Bronchial epithelial cell (primary cell): ENCODE results near the gene STRN4. TPM values are rescaled to one million over a fixed set of nuclear protein-coding genes. Genes with fewer than 3 reads are reported as not detected.

ENCODE experiments used
- DNase-seq: peaks from one replicate; pipeline ENCODE4 v3.0.0-alpha.2; 2010; ENCODE audit warnings: low read depth
- FAIRE-seq: peaks from 2 replicates; lab custom pipeline; 2011; peaks lifted over from hg19 to GRCh38; lab: Jason Lieb, UNC
- H3K27me3 ChIP-seq: 2 replicates; pipeline ENCODE4 v1.5.1; 2011; ENCODE audit warnings: low read length; ENCODE audit not compliant: control insufficient read depth, insufficient read depth
- H3K36me3 ChIP-seq: 2 replicates; pipeline ENCODE4 v1.5.1; 2011; ENCODE audit warnings: low read length; ENCODE audit not compliant: control insufficient read depth, insufficient read depth
- H3K4me3 ChIP-seq: 2 replicates; pipeline ENCODE4 v1.5.1; 2011; ENCODE audit warnings: mild to moderate bottlenecking, low read depth, low read length, control low read depth
- CTCF ChIP-seq: IDR thresholded peaks from 2 replicates; pipeline ENCODE4 v1.5.1; 2011; ENCODE audit warnings: mild to moderate bottlenecking, moderate library complexity, low read length, control low read depth, inconsistent platforms; ENCODE audit not compliant: insufficient read depth, severe bottlenecking
- total RNA-seq: library from RNA; depleted of rRNA; stranded (reverse); fragments of >200 nt; gene quantifications from 2 replicates; pipeline ENCODE4 v1.2.1, GENCODE V29; 2014

STRN4 gene
- total RNA-seq, 1 donor from 2014 or later = 60.3 TPM

GRCh38 chr19:46739290-46739771 is 6.9 kb downstream of the STRN4 start:
- no peak for FAIRE-seq
- Histone ChIP-seq H3K4me3 (no peak overlapping the region), H3K27me3 (no peaks in the 10 kb centered on the region), H3K36me3 (peaks cover 28% of the 10 kb centered on the region)
- no peak for DNase-seq
- no peak for TF ChIP-seq CTCF

- FAIRE-seq (no peak), DNase-seq (no peak)
- no peak overlapping the region for H3K4me3 ChIP-seq
- no peaks in the 10 kb centered on the region for H3K27me3 ChIP-seq
- no peak for TF ChIP-seq CTCF
- peaks cover 40% of the 10 kb centered on the region for H3K36me3 ChIP-seq
These were observed 8.5 kb downstream of the STRN4 start for GRCh38 chr19:46737761-46738171.

- H3K36me3 ChIP-seq = peaks cover 42% of the 10 kb centered on the region
- H3K4me3 ChIP-seq = no peak overlapping the region
- FAIRE-seq (no peak), DNase-seq (no peak)
- no peaks in the 10 kb centered on the region for H3K27me3 ChIP-seq
- TF ChIP-seq CTCF = no peak
These were observed 9.0 kb downstream of the STRN4 start for GRCh38 chr19:46737298-46737654.

- DNase-seq = no peak
- FAIRE-seq = no peak
- Histone ChIP-seq H3K36me3 (peaks cover 45% of the 10 kb centered on the region), H3K27me3 (no peaks in the 10 kb centered on the region), H3K4me3 (no peak overlapping the region)
- TF ChIP-seq CTCF = no peak
These were observed 9.5 kb downstream of the STRN4 start for GRCh38 chr19:46736531-46737297.

- no peak for FAIRE-seq
- no peak for DNase-seq
- Histone ChIP-seq H3K27me3 (no peaks in the 10 kb centered on the region), H3K4me3 (no peak overlapping the region), H3K36me3 (peaks cover 51% of the 10 kb centered on the region)
- no peak for TF ChIP-seq CTCF
These were observed 12.5 kb downstream of the STRN4 start for GRCh38 chr19:46733690-46734292.
